Activated T-helper 2 cell treated with anti-CD3 and anti-CD28 coated beads, Interferon-gamma antibody, Interleukin-2, Interleukin-4, amounts not matched to agents 10 μg/mL and 5 μg/mL and 100 μg/mL, durations not matched to agents 14 hours and 24 hours and 36 hours (primary cell): ENCODE measurements around the gene SSRP1. TPM values are rescaled to one million over a fixed set of nuclear protein-coding genes. Genes with fewer than 3 reads are reported as not detected.

ENCODE experiments used
- DNase-seq: peaks from one replicate; pipeline ENCODE4 v3.0.0; 2021; ENCODE audit warnings: low spot score
- H3K27ac Mint-ChIP-seq: one replicate; pipeline ENCODE4 v1.8.0; 2021; ENCODE audit warnings: mixed read lengths
- H3K27me3 Mint-ChIP-seq: one replicate; pipeline ENCODE4 v1.8.0; 2021; ENCODE audit warnings: low read depth, mixed read lengths
- H3K36me3 Mint-ChIP-seq: one replicate; pipeline ENCODE4 v1.8.0; 2021; ENCODE audit warnings: low read depth, mixed read lengths
- H3K4me1 Mint-ChIP-seq: one replicate; pipeline ENCODE4 v1.8.0; 2021; ENCODE audit warnings: low read depth, mixed read lengths
- H3K4me3 Mint-ChIP-seq: one replicate; pipeline ENCODE4 v1.8.0; 2021; ENCODE audit warnings: low read depth, mild to moderate bottlenecking, moderate library complexity, mixed read lengths
- H3K9me3 Mint-ChIP-seq: one replicate; pipeline ENCODE4 v1.8.0; 2021; ENCODE audit warnings: mixed read lengths
- intact Hi-C: fragments of 100-400 bp; cut with micrococcal nuclease; formaldehyde crosslinking; loops from one replicate; pipeline ENCODE4 v1.15.1; 2023
- total RNA-seq: library from RNA; stranded (reverse); gene quantifications from 2 replicates; pipeline ENCODE4 v1.2.3, GENCODE V29; 2022

The SSRP1 gene
- total RNA-seq, 1 donor from 2014 or later: 218 TPM

GRCh38 chr11:57356268-57356667 is 20.6 kb upstream of the SSRP1 start:
- Mint-ChIP-seq H3K9me3 (no peaks in the 10 kb centered on the region), H3K27me3 (peaks cover 21% of the 10 kb centered on the region), H3K4me3 (no peak overlapping the region), H3K4me1 (no peaks in the 10 kb centered on the region), H3K27ac (no peak overlapping the region), H3K36me3 (peaks cover 4% of the 10 kb centered on the region)
- DNase-seq: no peak
- intact Hi-C loops: no loop called here

- no peak for DNase-seq
- H3K27me3 Mint-ChIP-seq: peaks cover 21% of the 10 kb centered on the region
- no peaks in the 10 kb centered on the region for H3K4me1 Mint-ChIP-seq
- peaks cover 4% of the 10 kb centered on the region for H3K36me3 Mint-ChIP-seq
- intact Hi-C loops: no loop called here
- H3K9me3 Mint-ChIP-seq: no peaks in the 10 kb centered on the region
- H3K4me3 Mint-ChIP-seq: no peak overlapping the region
- no peak overlapping the region for H3K27ac Mint-ChIP-seq
Measured at GRCh38 chr11:57354699-57355098, 19.0 kb upstream of the SSRP1 start.

GRCh38 chr11:57353852-57354251 is 18.2 kb upstream of the SSRP1 start:
- intact Hi-C loops: no loop called here
- no peak for DNase-seq
- Mint-ChIP-seq H3K27me3 (peaks cover 21% of the 10 kb centered on the region), H3K4me1 (no peaks in the 10 kb centered on the region), H3K9me3 (no peaks in the 10 kb centered on the region), H3K27ac (no peak overlapping the region), H3K36me3 (peaks cover 4% of the 10 kb centered on the region), H3K4me3 (no peak overlapping the region)

- Mint-ChIP-seq H3K27ac (no peak overlapping the region), H3K4me1 (no peaks in the 10 kb centered on the region), H3K4me3 (no peak overlapping the region), H3K27me3 (peaks cover 21% of the 10 kb centered on the region), H3K9me3 (no peaks in the 10 kb centered on the region), H3K36me3 (peaks cover 4% of the 10 kb centered on the region)
- DNase-seq: no peak
- intact Hi-C loops: no loop called here
Measured at GRCh38 chr11:57353446-57353845, 17.8 kb upstream of the SSRP1 start.

- Mint-ChIP-seq H3K27ac (no peak overlapping the region), H3K9me3 (no peaks in the 10 kb centered on the region), H3K4me1 (no peaks in the 10 kb centered on the region), H3K4me3 (no peak overlapping the region), H3K36me3 (peaks cover 4% of the 10 kb centered on the region), H3K27me3 (peaks cover 21% of the 10 kb centered on the region)
- DNase-seq: no peak
- intact Hi-C loops: no loop called here
Measured at GRCh38 chr11:57353036-57353435, 17.3 kb upstream of the SSRP1 start.

- no peak overlapping the region for H3K27ac Mint-ChIP-seq
- H3K36me3 Mint-ChIP-seq: peaks cover 4% of the 10 kb centered on the region
- no peaks in the 10 kb centered on the region for H3K9me3 Mint-ChIP-seq
- DNase-seq: peak; percentile 38
- H3K4me1 Mint-ChIP-seq: no peaks in the 10 kb centered on the region
- H3K27me3 Mint-ChIP-seq: peaks cover 8% of the 10 kb centered on the region
- H3K4me3 Mint-ChIP-seq: no peak overlapping the region
- intact Hi-C loops: loop anchor here (5.0 kb wide), 1 partner anchor 218 kb away; the partner anchor contains the start of gene UBE2L6
Measured at GRCh38 chr11:57349491-57350274, 14.0 kb upstream of the SSRP1 start.

- Mint-ChIP-seq H3K27me3 (peaks cover 1% of the 10 kb centered on the region), H3K9me3 (no peaks in the 10 kb centered on the region), H3K27ac (no peak overlapping the region), H3K4me3 (no peak overlapping the region), H3K36me3 (peaks cover 4% of the 10 kb centered on the region), H3K4me1 (no peaks in the 10 kb centered on the region)
- intact Hi-C loops: loop anchor here (5.0 kb wide), 1 partner anchor 219 kb away; the partner anchor contains the start of gene UBE2L6
- DNase-seq: no peak
Measured at GRCh38 chr11:57348636-57349313, 13.1 kb upstream of the SSRP1 start.

- no peak for DNase-seq
- H3K4me1 Mint-ChIP-seq: no peaks in the 10 kb centered on the region
- intact Hi-C loops: loop anchor here (5.0 kb wide), 1 partner anchor 219 kb away; the partner anchor contains the start of gene UBE2L6
- H3K36me3 Mint-ChIP-seq: peaks cover 4% of the 10 kb centered on the region
- H3K4me3 Mint-ChIP-seq: no peak overlapping the region
- no peak overlapping the region for H3K27ac Mint-ChIP-seq
- peaks cover 1% of the 10 kb centered on the region for H3K27me3 Mint-ChIP-seq
- H3K9me3 Mint-ChIP-seq: no peaks in the 10 kb centered on the region
Measured at GRCh38 chr11:57348052-57348451, 12.4 kb upstream of the SSRP1 start.

- H3K27ac Mint-ChIP-seq: no peak overlapping the region
- intact Hi-C loops: loop anchor here (5.0 kb wide), 1 partner anchor 220 kb away; the partner anchor contains the start of gene UBE2L6
Measured at GRCh38 chr11:57347336-57347735, 11.6 kb upstream of the SSRP1 start.

GRCh38 chr11:57345555-57346211 is 10.0 kb upstream of the SSRP1 start:
- peaks cover 1% of the 10 kb centered on the region for H3K27me3 Mint-ChIP-seq
- no peak for DNase-seq
- intact Hi-C loops: loop anchor here (1.0 to 5.0 kb wide), 5 partner anchors 111 to 295 kb away; partner anchors contain the start of gene UBE2L6
- H3K4me3 Mint-ChIP-seq: no peak overlapping the region
- no peaks in the 10 kb centered on the region for H3K36me3 Mint-ChIP-seq
- no peaks in the 10 kb centered on the region for H3K4me1 Mint-ChIP-seq
- H3K9me3 Mint-ChIP-seq: no peaks in the 10 kb centered on the region
- no peak overlapping the region for H3K27ac Mint-ChIP-seq

More at GRCh38 chr11:57347336-57347735, 11.6 kb upstream of the SSRP1 start:
- H3K9me3 Mint-ChIP-seq: no peaks in the 10 kb centered on the region
- no peaks in the 10 kb centered on the region for H3K4me1 Mint-ChIP-seq
- H3K4me3 Mint-ChIP-seq: no peak overlapping the region
- peaks cover 1% of the 10 kb centered on the region for H3K27me3 Mint-ChIP-seq
- peaks cover 4% of the 10 kb centered on the region for H3K36me3 Mint-ChIP-seq
- DNase-seq: no peak

- Mint-ChIP-seq H3K27me3 (peaks cover 8% of the 10 kb centered on the region), H3K9me3 (no peaks in the 10 kb centered on the region), H3K4me3 (no peak overlapping the region), H3K36me3 (no peaks in the 10 kb centered on the region), H3K27ac (no peak overlapping the region), H3K4me1 (no peaks in the 10 kb centered on the region)
- DNase-seq: no peak
- intact Hi-C loops: loop anchor here (1.0 to 5.0 kb wide), 5 partner anchors 112 to 296 kb away; partner anchors contain the start of gene UBE2L6
Measured at GRCh38 chr11:57344826-57345225, 9.1 kb upstream of the SSRP1 start.

- Mint-ChIP-seq H3K9me3 (no peaks in the 10 kb centered on the region), H3K27ac (no peak overlapping the region), H3K4me3 (no peak overlapping the region), H3K4me1 (no peaks in the 10 kb centered on the region), H3K36me3 (no peaks in the 10 kb centered on the region), H3K27me3 (peaks cover 12% of the 10 kb centered on the region)
- DNase-seq: no peak
- intact Hi-C loops: loop anchor here (2.0 kb wide), 2 partner anchors 113 to 297 kb away; no protein-coding TSS in a partner anchor
Measured at GRCh38 chr11:57343825-57344224, 8.1 kb upstream of the SSRP1 start.
